OCI-LY1 (cell line): ENCODE results near the gene FRMD4A.

Source experiments
- CTCF ChIP-seq: fragments of 200-600 bp; sonication (generic), shearing (Covaris generic); IDR thresholded peaks from 2 replicates; pipeline ENCODE4 v1.5.1; 2017; ENCODE audit warnings: mild to moderate bottlenecking, antibody characterized with exemption, low read length, moderate library complexity, mixed read lengths
- EZH2 ChIP-seq: fragments of 200-600 bp; sonication (generic), shearing (Covaris generic); IDR thresholded peaks from 2 replicates; pipeline ENCODE4 v1.8.0; 2017; ENCODE audit warnings: borderline replicate concordance, mixed run types, mild to moderate bottlenecking, antibody characterized with exemption, low read length, moderate library complexity, mixed read lengths

GRCh38 chr10:13717936-13718772, 612.6 kb downstream of the FRMD4A start:
- TF ChIP-seq CTCF (no peak), EZH2 (no peak)
